ENCODE measurements around the gene PRSS50.
"Not testable (repeated sequence)": the region's sequence is repeated elsewhere in the genome, so short reads cannot be mapped to it uniquely, and the experiment has no call there.

PRSS50 gene

DNA sequence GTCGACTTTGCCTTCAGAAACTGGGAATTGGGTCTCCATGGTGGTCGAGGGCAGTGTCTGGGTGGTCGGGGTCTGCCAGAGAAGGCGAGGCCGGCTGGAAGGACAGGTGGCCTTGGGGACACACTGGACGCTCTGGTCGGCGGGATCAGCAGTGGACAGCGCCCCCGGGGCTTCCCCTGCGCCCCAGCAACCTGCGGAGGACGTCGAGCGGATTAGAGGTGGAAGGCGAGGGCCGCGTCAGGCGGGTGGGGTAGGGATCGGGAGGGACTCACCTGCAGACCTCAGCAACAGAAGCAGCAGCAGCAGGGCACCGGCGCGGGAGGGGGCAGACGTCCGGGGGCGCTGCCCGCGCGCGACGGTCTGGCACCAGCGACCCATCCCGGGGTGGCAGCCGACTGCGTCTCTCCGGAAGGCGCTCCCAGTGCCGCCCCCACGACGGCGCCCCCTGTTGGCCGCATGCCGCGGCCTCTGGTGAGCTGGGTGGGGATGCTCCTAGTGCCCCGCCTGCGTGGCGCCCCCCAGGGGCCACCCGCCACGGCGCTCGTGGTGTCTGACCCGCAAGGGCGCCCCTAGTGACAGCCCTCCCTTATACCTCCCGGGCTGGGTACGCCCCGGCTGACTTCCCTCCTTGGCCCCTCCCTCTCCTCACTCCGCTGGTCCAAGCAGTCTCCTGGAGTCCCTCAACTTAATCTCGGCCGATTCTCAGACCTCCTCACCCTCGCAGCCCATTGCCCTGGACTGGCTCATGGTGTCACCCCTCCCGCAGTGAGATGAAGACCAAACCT lies at the start of gene PRSS50:
PRSS50 (minus strand) TSS at position 423 of the 785 bp plus-strand sequence; CDS start at position 378, 45 bp downstream.
- in situ Hi-C loops (cut with HindIII; ENCODE audit: low sequenced_read_pairs) = no loop called here

DNA sequence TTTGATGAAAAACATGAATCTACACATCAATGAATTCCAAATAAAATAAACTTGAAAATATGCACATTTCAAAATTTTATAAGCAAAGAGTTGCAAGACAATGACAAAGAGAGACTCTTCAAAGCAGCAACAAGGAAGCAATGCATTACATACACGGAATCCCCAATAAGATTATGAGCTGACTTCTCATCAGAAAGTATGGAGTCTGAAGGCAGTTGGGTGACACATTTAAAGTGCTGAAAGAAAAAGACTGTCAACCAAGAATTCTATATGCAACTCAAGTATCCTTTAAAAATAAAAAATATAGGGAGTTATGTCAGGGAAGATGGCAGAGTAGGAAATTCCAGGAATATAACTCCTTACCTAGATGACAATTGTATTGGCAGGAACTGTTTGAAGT lies 46.5 kb upstream of the PRSS50 start:
- in situ Hi-C loops (cut with HindIII; ENCODE audit: low sequenced_read_pairs) = no loop called here

GRCh38 chr3:46763178-46763577 lies 45.5 kb upstream of the PRSS50 start:
- in situ Hi-C loops (cut with HindIII; ENCODE audit: low sequenced_read_pairs) = no loop called here

GRCh38 chr3:46759239-46760167 lies 41.8 kb upstream of the PRSS50 start:
- in situ Hi-C loops (cut with HindIII; ENCODE audit: low sequenced_read_pairs) = no loop called here

DNA sequence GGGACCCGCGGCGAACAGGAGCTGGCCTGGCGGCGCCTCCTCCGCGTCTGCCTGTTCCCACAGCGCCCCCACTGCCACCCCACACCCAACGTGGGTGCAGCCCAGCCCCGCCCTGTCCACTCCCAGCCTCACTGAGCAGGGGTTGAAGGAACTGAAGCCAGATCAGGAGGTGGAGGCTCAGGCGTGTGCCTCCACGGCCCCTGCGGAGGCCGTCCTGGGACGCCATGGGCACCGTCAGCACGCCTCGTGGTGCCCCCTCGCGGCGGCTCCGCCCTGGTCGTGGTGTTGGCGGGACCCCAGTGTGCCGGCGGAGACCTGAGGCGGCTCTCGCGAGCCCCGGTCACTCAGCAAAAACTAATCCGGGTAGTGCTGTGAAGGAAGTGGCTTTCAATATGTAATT lies 39.0 kb upstream of the PRSS50 start:
- in situ Hi-C loops (cut with HindIII; ENCODE audit: low sequenced_read_pairs) = no loop called here

DNA sequence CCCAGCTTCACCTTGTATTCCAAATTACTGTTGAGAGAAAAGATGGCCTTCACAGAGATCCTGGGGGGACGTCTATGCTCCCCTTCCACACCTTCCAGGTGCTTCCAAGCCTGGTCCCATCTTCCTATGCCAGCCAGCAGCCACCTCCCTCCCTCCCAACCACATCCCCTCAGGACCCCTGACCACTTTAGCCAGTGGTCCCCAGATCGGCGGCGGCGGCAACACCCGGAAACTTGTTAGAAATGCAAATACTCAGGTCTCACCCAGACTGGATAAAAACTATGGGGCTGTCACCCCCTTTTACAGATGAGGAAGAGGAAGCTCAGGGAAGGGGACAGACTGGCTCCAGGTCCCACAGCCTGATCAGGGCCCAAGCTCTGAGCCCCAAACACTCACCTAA lies 38.0 kb upstream of the PRSS50 start:
- in situ Hi-C loops (cut with HindIII; ENCODE audit: low sequenced_read_pairs) = no loop called here

- in situ Hi-C loops (cut with HindIII; ENCODE audit: low sequenced_read_pairs) = not testable (repeated sequence)
These were observed 35.5 kb upstream of the PRSS50 start for GRCh38 chr3:46753127-46753526.

GRCh38 chr3:46750555-46751038 lies 32.9 kb upstream of the PRSS50 start:
- in situ Hi-C loops (cut with HindIII; ENCODE audit: low sequenced_read_pairs) = no loop called here

GRCh38 chr3:46749129-46749528 lies 31.5 kb upstream of the PRSS50 start:
- in situ Hi-C loops (cut with HindIII; ENCODE audit: low sequenced_read_pairs) = no loop called here

- in situ Hi-C loops (cut with HindIII; ENCODE audit: low sequenced_read_pairs) = no loop called here
These were observed 30.5 kb upstream of the PRSS50 start for GRCh38 chr3:46748170-46748569.

GRCh38 chr3:46746711-46747110 lies 29.0 kb upstream of the PRSS50 start:
- in situ Hi-C loops (cut with HindIII; ENCODE audit: low sequenced_read_pairs) = no loop called here

DNA sequence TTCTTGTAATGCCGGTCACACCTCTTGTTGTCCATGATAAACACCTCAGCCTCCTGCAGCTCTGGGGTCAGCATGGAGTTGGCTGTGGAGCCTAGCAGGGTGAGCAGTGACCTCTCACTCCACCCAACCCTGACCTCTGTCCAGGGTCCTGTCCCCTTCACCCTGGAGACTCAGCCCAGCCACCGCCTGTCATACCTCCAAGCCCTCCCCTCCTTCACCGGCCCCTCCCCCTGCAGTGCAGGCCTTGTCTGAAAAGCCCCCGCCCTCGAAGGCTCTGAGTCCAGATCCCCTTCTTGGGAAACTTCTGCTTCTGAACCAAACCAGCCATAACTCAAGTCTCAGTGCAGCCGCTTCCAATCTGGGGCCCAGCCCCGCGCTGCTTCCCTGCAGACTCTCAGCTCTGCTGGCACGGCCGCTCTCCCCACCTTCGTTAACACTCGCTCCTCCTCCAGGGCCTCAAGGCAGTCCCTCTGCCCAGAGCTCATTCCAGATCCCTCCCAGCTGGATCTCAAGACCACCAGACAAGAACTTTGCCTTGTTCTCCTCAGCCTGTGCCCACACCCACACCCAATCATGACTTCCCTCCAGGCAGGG lies 25.4 kb upstream of the PRSS50 start:
- in situ Hi-C loops (cut with HindIII; ENCODE audit: low sequenced_read_pairs) = no loop called here

GRCh38 chr3:46739565-46739964 lies 21.9 kb upstream of the PRSS50 start:
- in situ Hi-C loops (cut with HindIII; ENCODE audit: low sequenced_read_pairs) = not testable (repeated sequence)

DNA sequence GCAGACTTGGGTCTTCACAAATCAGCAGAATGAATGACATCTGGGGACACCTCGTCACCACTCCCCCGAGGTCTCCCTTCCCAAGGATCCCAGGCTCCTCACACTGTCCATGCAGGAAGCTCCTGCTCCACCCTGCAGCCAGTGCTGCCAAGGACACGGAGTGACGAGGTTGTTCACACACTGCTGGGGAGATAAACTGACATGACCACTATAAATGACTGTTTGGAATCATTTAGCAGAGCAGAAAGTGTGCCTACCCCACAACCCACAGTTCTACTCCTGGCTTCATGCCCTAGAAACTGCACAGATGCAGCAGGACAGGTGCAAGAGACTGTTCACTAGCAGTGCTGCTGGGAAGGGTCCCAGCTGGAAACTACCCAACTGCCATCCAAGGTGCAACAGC lies 19.7 kb upstream of the PRSS50 start:
- in situ Hi-C loops (cut with HindIII; ENCODE audit: low sequenced_read_pairs) = no loop called here

GRCh38 chr3:46736006-46736872 lies 18.6 kb upstream of the PRSS50 start:
- in situ Hi-C loops (cut with HindIII; ENCODE audit: low sequenced_read_pairs) = no loop called here

GRCh38 chr3:46734773-46735172 lies 17.1 kb upstream of the PRSS50 start:
- in situ Hi-C loops (cut with HindIII; ENCODE audit: low sequenced_read_pairs) = no loop called here

DNA sequence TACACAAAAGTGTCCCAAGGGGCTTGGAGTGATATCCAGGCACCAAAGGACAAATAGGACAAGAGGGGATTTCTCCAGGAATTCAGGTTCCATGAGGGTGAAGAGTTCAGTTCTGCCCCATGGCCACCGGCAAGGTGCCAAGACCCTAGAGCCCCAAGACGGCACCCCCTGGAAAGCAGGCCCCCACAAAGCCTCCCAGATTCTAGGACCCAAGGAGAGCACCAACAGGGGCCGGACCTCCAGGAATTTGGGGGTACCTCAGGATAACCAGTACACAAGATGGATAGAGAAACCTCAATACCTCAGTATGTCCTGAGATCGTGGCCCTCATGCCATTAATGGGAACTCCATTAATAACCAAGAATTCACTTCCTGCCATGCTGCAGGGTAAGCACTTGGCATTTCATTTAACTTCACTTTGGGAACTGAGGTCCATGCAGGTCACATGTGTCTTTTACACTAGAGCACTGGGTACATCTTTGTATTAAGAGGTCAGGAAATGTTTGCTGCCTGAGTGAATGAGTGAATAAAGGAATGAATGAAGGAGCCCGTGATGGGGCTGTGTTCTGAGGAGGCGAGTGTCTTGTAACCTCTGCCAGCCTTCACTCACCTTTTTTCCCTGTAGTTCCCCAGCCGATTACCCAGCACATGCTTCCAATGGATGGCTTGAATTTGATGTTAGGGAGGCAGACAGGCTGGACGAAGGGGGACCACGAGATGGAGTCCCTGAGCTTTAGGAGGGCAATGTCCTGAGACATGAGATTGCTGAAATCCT lies 15.5 kb upstream of the PRSS50 start:
- in situ Hi-C loops (cut with HindIII; ENCODE audit: low sequenced_read_pairs) = no loop called here

DNA sequence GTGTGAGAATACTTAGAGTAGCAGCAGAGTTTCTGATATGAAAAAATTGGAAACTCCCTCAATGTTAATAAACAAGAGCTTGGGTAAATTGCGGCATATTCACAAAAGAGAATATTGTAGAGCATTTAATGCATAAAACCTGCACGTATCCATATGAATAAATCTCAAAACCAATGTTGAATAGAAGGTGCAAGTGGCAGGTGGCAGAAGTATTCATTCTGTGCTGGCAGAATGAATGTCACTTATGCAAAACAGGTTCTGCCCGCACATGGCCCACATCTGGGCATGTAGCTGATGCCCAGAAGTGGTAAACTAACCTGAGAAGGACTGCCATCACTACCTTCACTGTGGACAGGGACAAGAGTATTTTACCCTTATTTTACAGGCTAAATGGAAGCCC lies 14.1 kb upstream of the PRSS50 start:
- in situ Hi-C loops (cut with HindIII; ENCODE audit: low sequenced_read_pairs) = no loop called here

DNA sequence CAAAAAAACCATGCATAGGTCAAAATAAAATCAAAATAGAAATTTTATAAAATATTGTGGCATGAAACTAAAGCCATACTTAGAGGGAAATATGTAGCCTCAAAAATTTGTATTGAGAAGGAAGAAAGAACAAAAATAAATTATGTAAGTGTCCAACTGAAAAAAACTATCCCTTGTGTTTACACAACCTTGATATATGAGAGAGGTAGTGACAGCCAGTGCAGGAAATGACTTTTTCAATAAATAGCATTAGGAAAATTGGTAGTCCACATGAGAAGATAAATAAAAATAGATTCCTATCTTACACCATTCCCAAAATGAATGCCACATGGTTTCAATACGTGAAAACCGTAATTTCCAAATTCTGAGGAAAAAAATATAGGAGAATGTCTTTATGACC lies 13.2 kb upstream of the PRSS50 start:
- in situ Hi-C loops (cut with HindIII; ENCODE audit: low sequenced_read_pairs) = no loop called here

GRCh38 chr3:46729038-46729437 lies 11.4 kb upstream of the PRSS50 start:
- in situ Hi-C loops (cut with HindIII; ENCODE audit: low sequenced_read_pairs) = no loop called here

Measured in DLD1 (cell line).